Measurements from ENCODE around the gene DENND6B.

DNA sequence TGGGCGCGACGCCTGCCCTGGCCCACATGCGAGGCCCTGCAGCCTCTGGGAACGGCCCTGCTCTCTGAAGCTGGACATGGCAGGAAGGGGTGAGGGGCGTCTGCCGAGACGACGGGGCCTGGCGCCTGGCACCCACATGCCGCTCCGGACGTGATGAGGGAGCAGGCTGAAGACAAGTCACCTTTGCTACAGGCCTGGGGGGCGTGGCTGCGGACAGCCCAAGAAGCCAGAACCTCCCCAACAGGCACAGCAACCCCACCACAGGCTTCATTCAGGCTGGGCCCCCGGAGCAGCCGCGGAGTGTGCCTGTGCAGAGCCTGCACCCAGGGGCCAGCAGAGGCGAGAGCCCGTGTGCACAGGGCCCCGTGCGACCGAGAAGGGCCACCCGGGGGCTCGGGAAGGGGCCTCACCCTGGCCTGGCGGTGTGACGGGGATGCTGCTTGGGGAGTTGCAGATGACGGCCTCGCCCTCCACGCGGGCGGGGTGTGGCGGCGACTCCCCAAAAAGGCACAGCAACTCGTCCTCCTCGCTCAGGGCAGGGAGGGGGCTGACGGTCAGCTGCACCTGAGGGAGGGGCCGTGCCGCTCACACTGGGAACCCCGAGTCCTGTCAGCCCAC is 40.0 kb downstream of the DENND6B start:
- TF ChIP-seq, protein P1, sequence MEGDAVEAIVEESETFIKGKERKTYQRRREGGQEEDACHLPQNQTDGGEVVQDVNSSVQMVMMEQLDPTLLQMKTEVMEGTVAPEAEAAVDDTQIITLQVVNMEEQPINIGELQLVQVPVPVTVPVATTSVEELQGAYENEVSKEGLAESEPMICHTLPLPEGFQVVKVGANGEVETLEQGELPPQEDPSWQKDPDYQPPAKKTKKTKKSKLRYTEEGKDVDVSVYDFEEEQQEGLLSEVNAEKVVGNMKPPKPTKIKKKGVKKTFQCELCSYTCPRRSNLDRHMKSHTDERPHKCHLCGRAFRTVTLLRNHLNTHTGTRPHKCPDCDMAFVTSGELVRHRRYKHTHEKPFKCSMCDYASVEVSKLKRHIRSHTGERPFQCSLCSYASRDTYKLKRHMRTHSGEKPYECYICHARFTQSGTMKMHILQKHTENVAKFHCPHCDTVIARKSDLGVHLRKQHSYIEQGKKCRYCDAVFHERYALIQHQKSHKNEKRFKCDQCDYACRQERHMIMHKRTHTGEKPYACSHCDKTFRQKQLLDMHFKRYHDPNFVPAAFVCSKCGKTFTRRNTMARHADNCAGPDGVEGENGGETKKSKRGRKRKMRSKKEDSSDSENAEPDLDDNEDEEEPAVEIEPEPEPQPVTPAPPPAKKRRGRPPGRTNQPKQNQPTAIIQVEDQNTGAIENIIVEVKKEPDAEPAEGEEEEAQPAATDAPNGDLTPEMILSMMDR (IDR thresholded peaks at IDR 0.05) = no peak
- TF ChIP-seq POLR2A (IDR thresholded peaks at IDR 0.05) = no peak
